CD14-positive monocyte (primary cell): ENCODE data around the gene CAMTA1. TPM values are rescaled to one million over a fixed set of nuclear protein-coding genes. Genes with fewer than 3 reads are reported as not detected.

Source experiments
- DNase-seq, 3 donors: peaks; one replicate each; pipeline ENCODE4 v3.0.0-alpha.2; 2011 to 2022
- H2AFZ ChIP-seq: 2 replicates; pipeline ENCODE4 v1.6.0; 2012; ENCODE audit warnings: mild to moderate bottlenecking, low read depth, low read length, inconsistent platforms; ENCODE audit not compliant: insufficient read depth, poor library complexity, severe bottlenecking
- H3K27ac ChIP-seq, 2 donors: 1 replicate in 1 of 2; 2 replicates in 1 of 2; pipeline ENCODE4 v1.5.1; 2012 to 2013; ENCODE audit warnings: low read length in 2 of 2, control low read depth in 1 of 2, inconsistent platforms in 1 of 2, low read depth in 1 of 2, mild to moderate bottlenecking in 1 of 2
- H3K27me3 ChIP-seq, 2 donors: one replicate each; pipeline versions ENCODE4 v1.6.0 to v1.6.1; 2011 to 2013; ENCODE audit warnings: low read length in 2 of 2; ENCODE audit not compliant: control insufficient read depth in 2 of 2, insufficient read depth in 2 of 2
- H3K36me3 ChIP-seq, 2 donors: replicated peaks in 1 of 2; 1 replicate in 1 of 2; 2 replicates in 1 of 2; pipeline versions ENCODE4 v1.5.1 to v1.6.1; 2012 to 2013; ENCODE audit warnings: low read length in 2 of 2, control low read depth in 1 of 2, inconsistent platforms in 1 of 2, mild to moderate bottlenecking in 1 of 2; ENCODE audit not compliant: insufficient read depth in 2 of 2, control insufficient read depth in 1 of 2
- H3K4me1 ChIP-seq, 2 donors: 1 replicate in 1 of 2; 2 replicates in 1 of 2; pipeline versions ENCODE4 v1.5.1 to v1.6.1; 2012 to 2013; ENCODE audit warnings: low read length in 2 of 2, control low read depth in 1 of 2, inconsistent platforms in 1 of 2, mild to moderate bottlenecking in 1 of 2, moderate library complexity in 1 of 2; ENCODE audit not compliant: insufficient read depth in 2 of 2, control insufficient read depth in 1 of 2
- H3K4me2 ChIP-seq: replicated peaks from 2 replicates; pipeline ENCODE3; 2012; ENCODE audit warnings: low read length, moderate library complexity, mild to moderate bottlenecking; ENCODE audit not compliant: poor library complexity, severe bottlenecking; ENCODE audit errors: extremely low read depth
- H3K4me3 ChIP-seq, 3 experiments: fragments of 200-600 bp in 1 of 3; sonication (generic) in 1 of 3; replicated peaks in 1 of 3; 1 replicate in 2 of 3; 2 replicates in 1 of 3; pipeline ENCODE4 v1.5.1; 2011 to 2013; ENCODE audit warnings: low read length in 3 of 3, mild to moderate bottlenecking in 3 of 3, control low read depth in 2 of 3, low read depth in 2 of 3, inconsistent platforms in 1 of 3, moderate library complexity in 1 of 3
- H3K79me2 ChIP-seq: 2 replicates; pipeline ENCODE4 v1.6.0; 2012; ENCODE audit warnings: mild to moderate bottlenecking, control low read depth, inconsistent platforms, low read length, moderate library complexity; ENCODE audit not compliant: insufficient read depth
- H3K9ac ChIP-seq: 2 replicates; pipeline ENCODE4 v1.6.0; 2017; ENCODE audit warnings: low read length, mild to moderate bottlenecking; ENCODE audit not compliant: insufficient read depth, poor library complexity, severe bottlenecking
- H3K9me3 ChIP-seq, 2 donors: replicated peaks in 1 of 2; 1 replicate in 1 of 2; 2 replicates in 1 of 2; pipeline versions ENCODE4 v1.5.1 to v1.6.1; 2012 to 2013; ENCODE audit warnings: low read length in 2 of 2, control low read depth in 1 of 2; ENCODE audit not compliant: control insufficient read depth in 1 of 2, insufficient read depth in 1 of 2
- H4K20me1 ChIP-seq: 2 replicates; pipeline ENCODE4 v1.6.0; 2012; ENCODE audit warnings: mild to moderate bottlenecking, low read length, control low read depth, moderate library complexity; ENCODE audit not compliant: insufficient read depth
- H3K27ac Mint-ChIP-seq, 7 donors: one replicate each; pipeline ENCODE4 v1.8.0; 2020; ENCODE audit warnings: mild to moderate bottlenecking in 7 of 7, mixed read lengths in 7 of 7, moderate library complexity in 6 of 7, inconsistent platforms in 2 of 7
- H3K27me3 Mint-ChIP-seq, 3 donors: one replicate each; pipeline ENCODE4 v1.8.0; 2021 to 2022; ENCODE audit warnings: low read depth in 3 of 3, mild to moderate bottlenecking in 3 of 3, mixed read lengths in 3 of 3, moderate library complexity in 3 of 3, inconsistent platforms in 1 of 3
- H3K36me3 Mint-ChIP-seq, 2 donors: one replicate each; pipeline ENCODE4 v1.8.0; 2020; ENCODE audit warnings: mixed read lengths in 2 of 2, inconsistent platforms in 1 of 2, mild to moderate bottlenecking in 1 of 2
- H3K4me1 Mint-ChIP-seq: one replicate; pipeline ENCODE4 v1.8.0; 2020; ENCODE audit warnings: mild to moderate bottlenecking, mixed read lengths
- H3K4me3 Mint-ChIP-seq, 2 donors: one replicate each; pipeline ENCODE4 v1.8.0; 2020; ENCODE audit warnings: mild to moderate bottlenecking in 2 of 2, mixed read lengths in 2 of 2, moderate library complexity in 1 of 2
- H3K9me3 Mint-ChIP-seq, 7 donors: one replicate each; pipeline ENCODE4 v1.8.0; 2020 to 2022; ENCODE audit warnings: mixed read lengths in 7 of 7, mild to moderate bottlenecking in 6 of 7, moderate library complexity in 6 of 7, inconsistent platforms in 2 of 7
- CTCF ChIP-seq: fragments of 200-600 bp; IDR thresholded peaks from one replicate; pipeline ENCODE4 v1.8.0; 2022; ENCODE audit warnings: antibody characterized with exemption, mild to moderate bottlenecking
- WGBS: methylation state at CpG from one replicate; pipeline ENCODE4 v1.1.5; 2013; ENCODE audit warnings: missing lambda C conversion rate; ENCODE audit not compliant: insufficient coverage; 5-methylcytosine and 5-hydroxymethylcytosine counted together
- intact Hi-C, 2 donors: fragments of 100-400 bp; cut with micrococcal nuclease; formaldehyde crosslinking; loops; one replicate each; pipeline versions ENCODE4 v1.15.0 to v1.15.1; 2023
- polyA plus RNA-seq, 3 donors: library from polyadenylated mRNA; depleted of rRNA in 1 of 3; unstranded in 2 of 3; stranded (reverse) in 1 of 3; fragments of 300-500 nt in 2 of 3; fragments of >200 nt in 1 of 3; fragmentation: Illumina TruSeq in 2 of 3; gene quantifications; 1 replicate in 2 of 3; 2 replicates in 1 of 3; pipeline ENCODE4 v1.2.3, GENCODE V29; 2012 to 2021

CAMTA1 gene
- polyA plus RNA-seq, 3 donors = 52.0 to 89.6 (median 78.3) TPM

- no peak overlapping the region for H2AFZ ChIP-seq
- H3K9me3 ChIP-seq = no peaks in the 10 kb centered on the region
- H3K27me3 Mint-ChIP-seq = peaks cover 11 to 20% (median 18%) of the 10 kb centered on the region in 3 donors
- no peak overlapping the region for H3K9ac ChIP-seq
- no peaks in the 10 kb centered on the region for H3K36me3 ChIP-seq
- no peaks in the 10 kb centered on the region for H3K4me1 ChIP-seq
- intact Hi-C loops = no loop called here
- H3K27ac Mint-ChIP-seq = no peak overlapping the region
- TF ChIP-seq CTCF = no peak
- no peak overlapping the region for H3K4me2 ChIP-seq
- no peaks in the 10 kb centered on the region for H3K36me3 Mint-ChIP-seq
- no peak for DNase-seq
- H3K27ac ChIP-seq = no peak overlapping the region
- H3K9me3 Mint-ChIP-seq = peaks cover 0 to 3% (median 0%) of the 10 kb centered on the region in 7 donors
- no peak overlapping the region for H3K4me3 ChIP-seq
- no peak overlapping the region for H3K4me3 Mint-ChIP-seq
- no peaks in the 10 kb centered on the region for H3K27me3 ChIP-seq
- no peaks in the 10 kb centered on the region for H3K79me2 ChIP-seq
- WGBS = 85% methylated on average over 3 of the region's 6 CpGs
- no peaks in the 10 kb centered on the region for H3K4me1 Mint-ChIP-seq
- H4K20me1 ChIP-seq = no peaks in the 10 kb centered on the region
These were observed 461.9 kb downstream of the CAMTA1 start for GRCh38 chr1:7247158-7247557.

GRCh38 chr1:7247791-7248548 lies 462.7 kb downstream of the CAMTA1 start:
- Histone ChIP-seq H2AFZ (no peak overlapping the region), H3K9me3 (no peaks in the 10 kb centered on the region), H3K27ac (no peak overlapping the region), H3K4me1 (no peaks in the 10 kb centered on the region), H3K79me2 (no peaks in the 10 kb centered on the region), H4K20me1 (no peaks in the 10 kb centered on the region), H3K4me2 (no peak overlapping the region), H3K4me3 (no peak overlapping the region), H3K27me3 (no peaks in the 10 kb centered on the region), H3K9ac (no peak overlapping the region), H3K36me3 (no peaks in the 10 kb centered on the region)
- no peak for TF ChIP-seq CTCF
- no peaks in the 10 kb centered on the region for H3K36me3 Mint-ChIP-seq
- H3K4me1 Mint-ChIP-seq = no peaks in the 10 kb centered on the region
- peaks cover 11 to 20% (median 18%) of the 10 kb centered on the region in 3 donors for H3K27me3 Mint-ChIP-seq
- H3K4me3 Mint-ChIP-seq = no peak overlapping the region
- no peak for DNase-seq
- intact Hi-C loops = no loop called here
- 58% methylated on average over 12 of the region's 22 CpGs for WGBS
- H3K9me3 Mint-ChIP-seq = peaks cover 0 to 3% (median 0%) of the 10 kb centered on the region in 7 donors
- no peak overlapping the region for H3K27ac Mint-ChIP-seq
